Measurements from ENCODE around the gene MATN1. TPM values are rescaled to one million over a fixed set of nuclear protein-coding genes. Genes with fewer than 3 reads are reported as not detected.

The MATN1 gene
- polyA plus RNA-seq, 3 donors, result 0.11 to 0.21 (median 0.17) TPM

- DNase-seq (ENCODE audit: low read depth in 3 of 3, low spot score in 2 of 3), result no peak
Measured at GRCh38 chr1:30758121-30758688, 34.8 kb upstream of the MATN1 start.

GRCh38 chr1:30757352-30758120 lies 34.2 kb upstream of the MATN1 start, which contains the start of gene LAPTM5:
Gene LAPTM5 (minus strand): TSS chr1:30757774. CDS start chr1:30757745, 29 bp downstream.
- no peak for DNase-seq (ENCODE audit: low read depth in 3 of 3, low spot score in 2 of 3)

DNA sequence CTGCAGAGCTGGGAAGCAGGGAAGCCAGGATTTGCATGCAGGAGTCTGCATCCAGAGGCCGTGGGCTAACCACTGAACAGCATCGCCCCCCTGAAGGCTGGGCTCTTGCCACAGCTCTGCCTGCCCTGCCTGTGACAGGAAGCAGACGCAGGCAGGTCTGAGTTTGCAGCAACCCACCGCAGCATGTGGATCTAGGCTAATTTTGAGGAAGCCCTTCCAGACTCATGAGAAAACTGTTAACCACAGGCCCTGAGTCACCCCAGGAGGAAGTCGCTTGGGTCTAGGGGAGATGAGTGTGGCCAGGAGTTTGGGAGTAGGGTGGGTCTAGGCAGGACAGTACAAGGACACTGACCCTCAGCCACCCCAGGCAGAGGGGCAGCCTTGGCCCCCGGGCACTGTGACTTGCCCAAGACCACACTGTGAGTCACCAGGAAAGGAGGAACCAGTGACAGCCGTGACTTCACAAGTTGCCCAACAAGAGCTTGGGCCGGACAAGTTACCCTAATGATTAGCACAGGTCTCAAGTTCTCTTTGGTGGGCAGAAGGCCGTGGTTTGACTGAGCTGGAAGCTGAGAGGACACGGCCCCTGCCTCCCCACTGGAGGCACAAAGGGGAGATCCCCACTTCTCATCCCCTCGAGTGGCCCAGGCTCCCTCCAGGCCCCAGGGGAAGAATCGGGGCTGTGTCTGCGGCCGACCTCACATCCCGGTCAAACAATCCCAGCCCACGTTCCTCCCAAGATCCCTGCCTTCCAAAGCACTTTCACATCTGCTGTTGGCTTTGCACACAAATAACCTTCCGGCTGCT lies 33.4 kb upstream of the MATN1 start:
- no peak for DNase-seq (ENCODE audit: low read depth in 3 of 3, low spot score in 2 of 3)

- DNase-seq (ENCODE audit: low read depth in 3 of 3, low spot score in 2 of 3), result no peak
Measured at GRCh38 chr1:30756206-30756544, 32.8 kb upstream of the MATN1 start.

- no peak for DNase-seq (ENCODE audit: low read depth in 3 of 3, low spot score in 2 of 3)
Measured at GRCh38 chr1:30755746-30756145, 32.4 kb upstream of the MATN1 start.

GRCh38 chr1:30755334-30755733 lies 31.9 kb upstream of the MATN1 start:
- no peak for DNase-seq (ENCODE audit: low read depth in 3 of 3, low spot score in 2 of 3)

DNA sequence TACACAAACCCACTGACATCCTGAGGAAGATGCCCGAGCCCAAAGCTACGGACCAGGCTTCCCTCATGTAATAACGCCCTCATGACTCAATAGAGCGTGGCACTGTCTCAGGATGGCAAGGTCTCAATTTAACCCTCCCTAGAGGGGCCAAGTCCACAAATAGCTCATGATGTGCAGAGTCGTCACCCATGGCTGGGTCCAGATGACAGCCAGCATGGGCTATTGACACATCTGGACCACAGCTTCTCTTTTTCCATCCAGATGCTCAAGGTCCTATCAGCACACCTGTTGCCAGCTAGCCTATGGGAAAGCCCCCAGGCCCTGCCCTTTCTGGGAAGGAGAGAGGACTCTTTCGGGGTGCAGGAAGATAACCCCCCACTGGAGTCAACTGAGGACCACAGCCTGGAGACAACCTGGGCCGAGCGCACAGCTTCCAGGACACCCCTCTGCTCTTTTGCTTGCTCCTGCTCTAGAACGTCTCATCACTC lies 31.3 kb upstream of the MATN1 start:
- no peak for DNase-seq (ENCODE audit: low read depth in 3 of 3, low spot score in 2 of 3)

GRCh38 chr1:30753660-30754123 lies 30.3 kb upstream of the MATN1 start:
- DNase-seq (ENCODE audit: low read depth in 3 of 3, low spot score in 2 of 3), result no peak

GRCh38 chr1:30753118-30753517 lies 29.7 kb upstream of the MATN1 start:
- no peak for DNase-seq (ENCODE audit: low read depth in 3 of 3, low spot score in 2 of 3)

- no peak for DNase-seq (ENCODE audit: low read depth in 3 of 3, low spot score in 2 of 3)
Measured at GRCh38 chr1:30752651-30752908, 29.2 kb upstream of the MATN1 start.

GRCh38 chr1:30751830-30752650 lies 28.7 kb upstream of the MATN1 start:
- no peak for DNase-seq (ENCODE audit: low read depth in 3 of 3, low spot score in 2 of 3)

DNA sequence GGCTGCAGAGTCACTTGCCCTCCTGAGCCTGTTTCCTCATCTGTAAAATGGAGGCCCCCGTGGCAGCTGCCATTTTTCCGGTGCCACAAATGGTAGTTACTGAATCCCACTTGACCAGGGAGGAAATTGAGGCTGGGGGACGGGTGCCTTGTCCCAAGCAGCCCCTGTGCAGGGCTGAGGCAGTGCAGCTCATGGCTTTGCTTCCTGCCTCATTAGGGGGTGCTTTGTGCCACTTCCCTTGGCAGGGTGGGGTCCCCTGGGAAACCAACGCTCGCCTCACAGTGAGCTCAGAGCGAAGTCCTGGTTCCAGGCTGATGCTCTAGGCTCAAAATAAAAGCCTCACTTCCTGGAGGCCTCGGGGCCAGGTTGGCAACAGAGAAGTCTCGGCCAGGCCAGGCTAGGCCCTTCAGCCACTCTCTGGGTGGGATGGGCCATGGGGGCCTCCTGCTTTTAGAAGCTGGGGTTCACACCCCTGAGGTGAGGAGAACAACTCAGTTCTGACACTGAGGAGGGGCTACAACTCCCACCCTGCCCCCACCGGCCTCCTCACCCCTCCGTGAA lies 27.4 kb upstream of the MATN1 start:
- DNase-seq (ENCODE audit: low read depth in 3 of 3, low spot score in 2 of 3), result no peak

- DNase-seq (ENCODE audit: low read depth in 3 of 3, low spot score in 2 of 3), result no peak
Measured at GRCh38 chr1:30749691-30750583, 26.6 kb upstream of the MATN1 start.

- DNase-seq (ENCODE audit: low read depth in 3 of 3, low spot score in 2 of 3), result no peak
Measured at GRCh38 chr1:30748699-30749401, 25.5 kb upstream of the MATN1 start.

DNA sequence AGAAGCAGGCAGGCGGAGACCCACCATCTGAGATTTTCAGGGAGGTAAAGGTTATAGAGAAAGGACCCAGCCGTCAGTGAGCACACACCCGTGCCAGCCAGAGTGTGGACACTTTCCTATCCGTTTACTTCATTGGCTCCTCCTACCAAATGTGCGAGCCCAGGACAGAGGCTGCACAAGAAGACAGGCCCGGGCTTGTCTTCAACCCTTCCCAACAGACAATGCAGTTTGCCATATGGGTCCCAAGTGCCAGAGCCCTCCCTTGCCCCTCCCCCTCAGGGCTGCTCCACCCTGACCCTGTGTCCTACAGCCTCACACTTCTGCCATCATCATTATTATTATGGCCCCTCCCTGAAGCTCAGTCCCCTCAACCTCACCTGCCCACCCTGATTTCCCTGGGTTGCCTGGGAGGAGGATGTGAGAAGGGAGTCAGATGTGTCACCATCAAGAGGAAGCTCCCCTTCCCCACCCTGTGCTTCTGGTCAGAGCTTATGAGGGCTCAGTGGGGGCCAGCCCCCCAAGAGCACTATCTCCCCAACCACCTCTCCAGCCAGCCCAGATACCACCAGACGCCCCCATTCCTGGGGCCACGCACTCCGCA lies 24.8 kb upstream of the MATN1 start:
- no peak for DNase-seq (ENCODE audit: low read depth in 3 of 3, low spot score in 2 of 3)

- DNase-seq (ENCODE audit: low read depth in 3 of 3, low spot score in 2 of 3), result no peak
Measured at GRCh38 chr1:30747033-30748008, 23.9 kb upstream of the MATN1 start.
